ENCODE measurements around the gene IFI27L2. TPM values are rescaled to one million over a fixed set of nuclear protein-coding genes. Genes with fewer than 3 reads are reported as not detected.

Gene IFI27L2
- total RNA-seq, 1 experiment from 2014 or later: 12.4 TPM

- H3K27ac ChIP-seq (ENCODE audit: low read depth, low read length, poor library complexity, severe bottlenecking): peak overlapping the region; percentile 95
- H3K9me3 ChIP-seq (ENCODE audit: low read depth, low read length, poor library complexity, severe bottlenecking): no peaks in the 10 kb centered on the region
- BruUV-seq (replicated peaks): no TSS peak
- H3K4me3 ChIP-seq (ENCODE audit: low read depth, low read length, poor library complexity, severe bottlenecking): peak overlapping the region; percentile 94
- intact Hi-C loops (cut with micrococcal nuclease; ENCODE audit: unreplicated experiment): no loop called here
- ChIA-PET CTCF (interaction anchor here (1.0 kb wide), 1 partner anchor 16 kb away, joined by 3 read pairs; no protein-coding TSS in a partner anchor), POLR2A (ENCODE audit: low non-redundant PET) (no interaction called here)
- H3K4me1 ChIP-seq (ENCODE audit: insufficient read depth, low read length, poor library complexity, severe bottlenecking): peaks cover 12% of the 10 kb centered on the region
- H3K27me3 ChIP-seq (replicated peaks; ENCODE audit: insufficient read depth, low read depth, low read length, poor library complexity): no peaks in the 10 kb centered on the region
- peaks cover 28% of the 10 kb centered on the region for H3K36me3 ChIP-seq (ENCODE audit: insufficient read depth, low read length, poor library complexity, severe bottlenecking)
- DNase-seq (ENCODE audit: low spot score): no peak
- TF ChIP-seq EZH2 (IDR thresholded peaks at IDR 0.05; ENCODE audit: borderline replicate concordance, low read depth, low read length, poor library complexity, severe bottlenecking): no peak
- no peak for TF ChIP-seq CTCF (conservative IDR thresholded peaks at IDR 0.05; ENCODE audit: low read depth, low read length)
Observed at GRCh38 chr14:94081386-94081820, 48.0 kb downstream of the IFI27L2 start.

GRCh38 chr14:94080621-94081385 is 48.6 kb downstream of the IFI27L2 start, which contains the start of the genes DDX24 and IFI27L1:
Gene DDX24 (minus strand): TSS chr14:94081202. CDS start chr14:94079742, 1,460 bp downstream.
Gene IFI27L1 (plus strand): TSS chr14:94081310. CDS start chr14:94096938, 15,628 bp downstream.
- H3K9me3 ChIP-seq (ENCODE audit: low read depth, low read length, poor library complexity, severe bottlenecking): peaks cover 4% of the 10 kb centered on the region
- peaks cover 31% of the 10 kb centered on the region for H3K36me3 ChIP-seq (ENCODE audit: insufficient read depth, low read length, poor library complexity, severe bottlenecking)
- ChIA-PET CTCF (no interaction called here), POLR2A (ENCODE audit: low non-redundant PET) (no interaction called here)
- H3K27me3 ChIP-seq (replicated peaks; ENCODE audit: insufficient read depth, low read depth, low read length, poor library complexity): no peaks in the 10 kb centered on the region
- peak within 1 kb of the TSS; percentile 94 for H3K4me3 ChIP-seq (ENCODE audit: low read depth, low read length, poor library complexity, severe bottlenecking)
- TF ChIP-seq EZH2 (IDR thresholded peaks at IDR 0.05; ENCODE audit: borderline replicate concordance, low read depth, low read length, poor library complexity, severe bottlenecking) (no peak), CTCF (conservative IDR thresholded peaks at IDR 0.05; ENCODE audit: low read depth, low read length) (no peak)
- DNase-seq (ENCODE audit: low spot score): peak; percentile 96
- H3K4me1 ChIP-seq (ENCODE audit: insufficient read depth, low read length, poor library complexity, severe bottlenecking): peaks cover 12% of the 10 kb centered on the region
- intact Hi-C loops (cut with micrococcal nuclease; ENCODE audit: unreplicated experiment): no loop called here
- no TSS peak for BruUV-seq (replicated peaks)
- peak within 1 kb of the TSS; percentile 95 for H3K27ac ChIP-seq (ENCODE audit: low read depth, low read length, poor library complexity, severe bottlenecking)

GRCh38 chr14:94079891-94080620 is 49.3 kb downstream of the IFI27L2 start:
- ChIA-PET POLR2A (ENCODE audit: low non-redundant PET) (no interaction called here), CTCF (interaction anchor here (0.6 kb wide), 1 partner anchor 80 kb away, joined by 3 read pairs; no protein-coding TSS in a partner anchor)
- DNase-seq (ENCODE audit: low spot score): peak; percentile 52
- Histone ChIP-seq H3K36me3 (ENCODE audit: insufficient read depth, low read length, poor library complexity, severe bottlenecking) (peaks cover 38% of the 10 kb centered on the region), H3K9me3 (ENCODE audit: low read depth, low read length, poor library complexity, severe bottlenecking) (peaks cover 10% of the 10 kb centered on the region), H3K27me3 (replicated peaks; ENCODE audit: insufficient read depth, low read depth, low read length, poor library complexity) (no peaks in the 10 kb centered on the region), H3K4me1 (ENCODE audit: insufficient read depth, low read length, poor library complexity, severe bottlenecking) (peaks cover 12% of the 10 kb centered on the region), H3K4me3 (ENCODE audit: low read depth, low read length, poor library complexity, severe bottlenecking) (peak overlapping the region; percentile 94), H3K27ac (ENCODE audit: low read depth, low read length, poor library complexity, severe bottlenecking) (peak overlapping the region; percentile 95)
- intact Hi-C loops (cut with micrococcal nuclease; ENCODE audit: unreplicated experiment): no loop called here
- no TSS peak for BruUV-seq (replicated peaks)
- no peak for TF ChIP-seq EZH2 (IDR thresholded peaks at IDR 0.05; ENCODE audit: borderline replicate concordance, low read depth, low read length, poor library complexity, severe bottlenecking)
- TF ChIP-seq CTCF (conservative IDR thresholded peaks at IDR 0.05; ENCODE audit: low read depth, low read length): no peak

All from A673 (cell line).